B cell (primary cell): ENCODE results near the gene SNX20. TPM values are rescaled to one million over a fixed set of nuclear protein-coding genes. Genes with fewer than 3 reads are reported as not detected.

Experiments
- ATAC-seq: fragments of 200-7000 bp; cut with Tn5 transposase; one replicate; pipeline ENCODE4 v1.10.0; 2021; ENCODE audit warnings: low read depth, mild to moderate bottlenecking, moderate number of reproducible peaks, moderate library complexity
- CTCF ChIA-PET: fragments of 350-600 bp; sonication (Branson Sonifier 250); formaldehyde crosslinking; loops from one replicate; lab custom pipeline; 2021; ENCODE audit warnings: antibody characterized with exemption, inconsistent platforms; lab: Charles Lee
- POLR2A ChIA-PET: fragments of 350-600 bp; sonication (Branson Sonifier 250); formaldehyde crosslinking; loops from one replicate; lab custom pipeline; 2021; ENCODE audit warnings: antibody characterized with exemption; lab: Charles Lee
- DNase-seq: peaks from one replicate; pipeline ENCODE4 v3.0.0; 2013
- H2AFZ ChIP-seq: 2 replicates; pipeline ENCODE4 v1.6.1; 2012; ENCODE audit warnings: mild to moderate bottlenecking, low read depth, low read length; ENCODE audit not compliant: insufficient read depth, poor library complexity, severe bottlenecking
- H3K27ac ChIP-seq, 2 donors: 1 replicate in 1 of 2; 2 replicates in 1 of 2; pipeline ENCODE4 v1.5.1; 2012 to 2013; ENCODE audit warnings: low read length in 2 of 2, mild to moderate bottlenecking in 2 of 2, moderate library complexity in 1 of 2
- H3K27me3 ChIP-seq, 4 experiments: fragments of 200-600 bp in 1 of 4; sonication (generic) in 1 of 4; replicated peaks in 1 of 4; 1 replicate in 2 of 4; 2 replicates in 2 of 4; pipeline versions ENCODE4 v1.6.1 to v1.7.0; 2013 to 2016; ENCODE audit warnings: low read length in 3 of 4, mild to moderate bottlenecking in 2 of 4, mixed read lengths in 1 of 4, moderate library complexity in 1 of 4; ENCODE audit not compliant: insufficient read depth in 4 of 4, control insufficient read depth in 3 of 4; ENCODE audit errors: control extremely low read depth in 1 of 4
- H3K36me3 ChIP-seq, 2 experiments: replicated peaks in 1 of 2; 1 replicate in 1 of 2; 2 replicates in 1 of 2; pipeline versions ENCODE4 v1.6.1 to v1.7.1; 2013; ENCODE audit warnings: low read length in 1 of 2; ENCODE audit not compliant: insufficient read depth in 2 of 2, control insufficient read depth in 1 of 2; ENCODE audit errors: control extremely low read depth in 1 of 2, extremely low read depth in 1 of 2
- H3K4me1 ChIP-seq, 2 donors: fragments of 200-600 bp in 1 of 2; sonication (generic) in 1 of 2; 1 replicate in 1 of 2; 2 replicates in 1 of 2; pipeline versions ENCODE4 v1.5.1 to v1.6.1; 2013 to 2017; ENCODE audit warnings: low read length in 2 of 2; ENCODE audit not compliant: control insufficient read depth in 2 of 2, insufficient read depth in 2 of 2
- H3K4me2 ChIP-seq: replicated peaks from 2 replicates; pipeline ENCODE3; 2012; ENCODE audit warnings: mild to moderate bottlenecking, low read depth, low read length; ENCODE audit not compliant: poor library complexity, severe bottlenecking
- H3K4me3 ChIP-seq, 5 experiments: fragments of 200-600 bp in 1 of 5; sonication (generic) in 1 of 5; 1 replicate in 3 of 5; 2 replicates in 2 of 5; pipeline versions ENCODE4 v1.5.1 to v1.7.0; 2011 to 2016; ENCODE audit warnings: low read length in 4 of 5, mild to moderate bottlenecking in 4 of 5, low read depth in 2 of 5, control low read depth in 1 of 5, moderate library complexity in 1 of 5; ENCODE audit not compliant: insufficient read depth in 1 of 5; ENCODE audit errors: control extremely low read depth in 1 of 5, extremely low read depth in 1 of 5
- H3K79me2 ChIP-seq: fragments of 200-600 bp; sonication (generic); one replicate; pipeline ENCODE4 v1.6.0; 2016; ENCODE audit warnings: low read length; ENCODE audit not compliant: control insufficient read depth, insufficient read depth
- H3K9ac ChIP-seq: fragments of 200-600 bp; sonication (generic); 2 replicates; pipeline ENCODE4 v1.6.1; 2017; ENCODE audit warnings: mild to moderate bottlenecking, low read length, moderate library complexity
- H3K9me3 ChIP-seq, 3 donors: one replicate each; pipeline versions ENCODE4 v1.6.1 to v1.7.1; 2013; ENCODE audit warnings: low read length in 2 of 3; ENCODE audit not compliant: control insufficient read depth in 2 of 3, insufficient read depth in 1 of 3; ENCODE audit errors: control extremely low read depth in 1 of 3
- H4K20me1 ChIP-seq: 2 replicates; pipeline ENCODE4 v1.6.0; 2012; ENCODE audit warnings: mild to moderate bottlenecking, low read length; ENCODE audit not compliant: insufficient read depth, control insufficient read depth, poor library complexity, severe bottlenecking
- H3K27ac Mint-ChIP-seq: one replicate; pipeline ENCODE4 v1.8.0; 2021; ENCODE audit warnings: mixed read lengths
- H3K27me3 Mint-ChIP-seq: one replicate; pipeline ENCODE4 v1.8.0; 2021; ENCODE audit warnings: mixed read lengths
- H3K4me1 Mint-ChIP-seq: one replicate; pipeline ENCODE4 v1.8.0; 2021; ENCODE audit warnings: mixed read lengths
- H3K4me3 Mint-ChIP-seq: one replicate; pipeline ENCODE4 v1.8.0; 2021; ENCODE audit warnings: mixed read lengths
- H3K9me3 Mint-ChIP-seq: one replicate; pipeline ENCODE4 v1.8.0; 2022; ENCODE audit warnings: mixed read lengths; ENCODE audit not compliant: insufficient read depth
- CTCF ChIP-seq: fragments of 200-600 bp; IDR thresholded peaks from one replicate; pipeline ENCODE4 v1.8.0; 2022; ENCODE audit warnings: antibody characterized with exemption, mild to moderate bottlenecking
- EZH2 ChIP-seq: IDR thresholded peaks from 2 replicates; pipeline ENCODE4 v1.6.1; 2012; ENCODE audit warnings: borderline replicate concordance, low read depth, mild to moderate bottlenecking, moderate library complexity, low read length; ENCODE audit not compliant: insufficient read depth, poor library complexity, severe bottlenecking
- WGBS: methylation state at CpG from one replicate; pipeline ENCODE4 v1.1.5; 2013; ENCODE audit warnings: missing lambda C conversion rate; ENCODE audit not compliant: insufficient coverage; 5-methylcytosine and 5-hydroxymethylcytosine counted together
- intact Hi-C: fragments of 100-400 bp; cut with micrococcal nuclease; formaldehyde crosslinking; loops from one replicate; pipeline ENCODE4 v1.10.0; 2022
- polyA plus RNA-seq: library from polyadenylated mRNA; depleted of rRNA; stranded (reverse); fragments of >200 nt; gene quantifications from 2 replicates; pipeline ENCODE4 v1.2.3, GENCODE V29; 2012
- total RNA-seq, 2 donors: library from RNA; stranded (reverse); fragments of 120-200 nt in 1 of 2; gene quantifications; 1 replicate in 1 of 2; 2 replicates in 1 of 2; pipeline versions ENCODE4 v1.2.3 to v1.2.4, GENCODE V29; 2013 to 2022

Gene SNX20
- total and polyA plus RNA-seq, 2 donors (not counting 1 experiment from before 2014, with no cell fraction given), result 34.7 to 43.0 TPM

- H4K20me1 ChIP-seq, result no peaks in the 10 kb centered on the region
- H3K27ac ChIP-seq, result no peak overlapping the region
- Mint-ChIP-seq H3K4me3 (no peak overlapping the region), H3K27ac (no peak overlapping the region), H3K9me3 (no peaks in the 10 kb centered on the region), H3K4me1 (peaks cover 2% of the 10 kb centered on the region), H3K27me3 (no peaks in the 10 kb centered on the region)
- peaks cover 0 to 2% (median 0%) of the 10 kb centered on the region in 3 donors for H3K9me3 ChIP-seq
- intact Hi-C loops, result no loop called here
- H3K4me2 ChIP-seq, result no peak overlapping the region
- H3K9ac ChIP-seq, result no peak overlapping the region
- DNase-seq (no peak), ATAC-seq (no peak)
- H3K4me3 ChIP-seq, result no peak overlapping the region
- ChIA-PET CTCF (no interaction called here), POLR2A (no interaction called here)
- no peaks in the 10 kb centered on the region for H3K27me3 ChIP-seq
- peaks cover 0 to 4% of the 10 kb centered on the region in 2 donors for H3K4me1 ChIP-seq
- no peak overlapping the region for H2AFZ ChIP-seq
- no peaks in the 10 kb centered on the region for H3K79me2 ChIP-seq
- WGBS, result 100% methylated on average over 1 of the region's 5 CpGs
- TF ChIP-seq CTCF (no peak), EZH2 (no peak)
- no peaks in the 10 kb centered on the region for H3K36me3 ChIP-seq
These were observed 36.4 kb upstream of the SNX20 start for GRCh38 chr16:50717494-50717893.

GRCh38 chr16:50717091-50717490 lies 36.0 kb upstream of the SNX20 start:
- intact Hi-C loops, result no loop called here
- H3K27me3 Mint-ChIP-seq, result no peaks in the 10 kb centered on the region
- no peaks in the 10 kb centered on the region for H3K79me2 ChIP-seq
- 92% methylated on average over 4 of the region's 4 CpGs for WGBS
- H4K20me1 ChIP-seq, result no peaks in the 10 kb centered on the region
- no peak overlapping the region for H3K27ac Mint-ChIP-seq
- ATAC-seq (no peak), DNase-seq (no peak)
- H3K4me2 ChIP-seq, result no peak overlapping the region
- no peak overlapping the region for H3K4me3 Mint-ChIP-seq
- H3K9ac ChIP-seq, result no peak overlapping the region
- ChIA-PET POLR2A (interaction anchor here (0.9 kb wide), 1 partner anchor 28 kb away, joined by 15 read pairs; no protein-coding TSS in a partner anchor), CTCF (no interaction called here)
- H3K9me3 Mint-ChIP-seq, result no peaks in the 10 kb centered on the region
- TF ChIP-seq EZH2, result no peak
- no peak for TF ChIP-seq CTCF
- peaks cover 0 to 2% (median 0%) of the 10 kb centered on the region in 3 donors for H3K9me3 ChIP-seq
- H3K4me3 ChIP-seq, result no peak overlapping the region
- peaks cover 0 to 4% of the 10 kb centered on the region in 2 donors for H3K4me1 ChIP-seq
- peaks cover 2% of the 10 kb centered on the region for H3K4me1 Mint-ChIP-seq
- no peaks in the 10 kb centered on the region for H3K27me3 ChIP-seq
- no peak overlapping the region for H3K27ac ChIP-seq
- H3K36me3 ChIP-seq, result no peaks in the 10 kb centered on the region
- H2AFZ ChIP-seq, result no peak overlapping the region
